Hepatocyte (in vitro differentiated cells): ENCODE data around the gene CPD. TPM values are rescaled to one million over a fixed set of nuclear protein-coding genes. Genes with fewer than 3 reads are reported as not detected.

Experiments
- DNase-seq: peaks from one replicate; pipeline ENCODE4 v3.0.0-alpha.2; 2016; ENCODE audit warnings: low spot score
- H2AFZ ChIP-seq: fragments of 200-600 bp; sonication (generic); 2 replicates; pipeline ENCODE4 v1.6.0; 2016; ENCODE audit warnings: antibody characterized with exemption, mild to moderate bottlenecking
- H3K27ac ChIP-seq: fragments of 200-600 bp; sonication (generic); 2 replicates; pipeline ENCODE4 v1.5.1; 2016; ENCODE audit warnings: mild to moderate bottlenecking
- H3K27me3 ChIP-seq: fragments of 200-600 bp; sonication (generic); 2 replicates; pipeline ENCODE4 v1.6.1; 2016
- H3K36me3 ChIP-seq: fragments of 200-600 bp; sonication (generic); replicated peaks from 2 replicates; pipeline ENCODE4 v1.5.1; 2016; ENCODE audit warnings: low read depth; ENCODE audit not compliant: insufficient read depth
- H3K4me1 ChIP-seq: fragments of 200-600 bp; sonication (generic); 2 replicates; pipeline ENCODE4 v1.5.1; 2016; ENCODE audit warnings: mild to moderate bottlenecking, moderate library complexity; ENCODE audit not compliant: insufficient read depth
- H3K4me2 ChIP-seq: fragments of 200-600 bp; sonication (generic); 2 replicates; pipeline ENCODE4 v1.6.0; 2016
- H3K4me3 ChIP-seq: fragments of 200-600 bp; sonication (generic); 2 replicates; pipeline ENCODE4 v1.5.1; 2016; ENCODE audit warnings: mild to moderate bottlenecking
- H3K79me2 ChIP-seq: fragments of 200-600 bp; sonication (generic); 2 replicates; pipeline ENCODE4 v1.6.0; 2017; ENCODE audit warnings: mild to moderate bottlenecking
- H3K9me2 ChIP-seq: fragments of 200-600 bp; sonication (generic); replicated peaks from 2 replicates; pipeline ENCODE4 v1.6.0; 2017; ENCODE audit warnings: mild to moderate bottlenecking; ENCODE audit not compliant: insufficient read depth
- H3K9me3 ChIP-seq: fragments of 200-600 bp; sonication (generic); 2 replicates; pipeline ENCODE4 v1.5.1; 2016; ENCODE audit warnings: low read depth, mild to moderate bottlenecking
- H4K20me1 ChIP-seq: fragments of 200-600 bp; sonication (generic); 2 replicates; pipeline ENCODE4 v1.6.0; 2016; ENCODE audit warnings: mild to moderate bottlenecking; ENCODE audit not compliant: insufficient read depth, poor library complexity, severe bottlenecking
- CTCF ChIP-seq: fragments of 200-600 bp; sonication (generic); IDR thresholded peaks from 2 replicates; pipeline ENCODE4 v1.5.1; 2016; ENCODE audit warnings: antibody characterized with exemption, mild to moderate bottlenecking; ENCODE audit not compliant: poor library complexity
- EZH2 ChIP-seq: fragments of 200-600 bp; sonication (generic); IDR thresholded peaks from 2 replicates; pipeline ENCODE4 v1.6.1; 2016; ENCODE audit warnings: antibody characterized with exemption, mild to moderate bottlenecking, borderline replicate concordance
- EZH2phosphoT487 ChIP-seq: fragments of 200-600 bp; sonication (generic); IDR thresholded peaks from one replicate; pipeline ENCODE4 v1.6.1; 2018; ENCODE audit warnings: antibody characterized with exemption, mild to moderate bottlenecking, low read depth, moderate library complexity; ENCODE audit not compliant: unreplicated experiment, severe bottlenecking
- WGBS: methylation state at CpG from one replicate; pipeline ENCODE4 v1.1.6; 2016; ENCODE audit warnings: low lambda C conversion rate; ENCODE audit errors: missing lambda C conversion rate; 5-methylcytosine and 5-hydroxymethylcytosine counted together
- polyA plus RNA-seq: library from polyadenylated mRNA; unstranded; fragments of >200 nt; fragmentation: Nextera tagmentation; extraction: Ambion mirVana; gene quantifications from 2 replicates; pipeline ENCODE4 v1.2.1, GENCODE V29; 2016
- total RNA-seq: library from RNA; depleted of rRNA; stranded (reverse); fragments of >200 nt; gene quantifications from 2 replicates; pipeline ENCODE4 v1.2.3, GENCODE V29; 2014

Gene CPD
- total and polyA plus RNA-seq, 2 experiments from 2014 or later, result 20.7 to 80.6 TPM

DNA sequence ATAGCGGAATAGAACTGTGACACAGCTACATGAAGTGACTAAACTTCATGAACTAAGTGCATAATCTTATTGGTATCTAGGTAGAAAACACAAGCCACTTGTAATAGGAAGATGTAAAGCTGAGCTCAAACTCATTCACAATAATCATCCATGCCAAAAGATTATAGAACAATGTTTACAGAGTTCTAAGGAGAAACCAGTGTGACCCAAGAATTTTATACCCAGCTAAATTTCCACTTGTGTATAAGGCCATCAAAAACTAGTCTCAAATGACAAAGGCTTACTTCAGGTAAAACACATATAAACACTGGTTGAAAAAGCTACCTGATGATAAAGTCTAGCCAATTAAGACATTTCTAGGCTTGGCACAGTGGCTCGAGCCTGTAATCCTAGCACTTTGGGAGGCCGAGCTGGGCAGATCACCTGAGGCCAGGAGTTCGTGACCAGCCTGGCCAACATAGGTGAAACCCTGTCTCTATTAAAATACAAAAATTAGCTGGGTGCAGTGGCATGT lies 16.9 kb upstream of the CPD start:
- Histone ChIP-seq H3K9me3 (no peaks in the 10 kb centered on the region), H4K20me1 (no peaks in the 10 kb centered on the region), H3K27me3 (no peaks in the 10 kb centered on the region), H3K4me1 (peaks cover 8% of the 10 kb centered on the region), H3K36me3 (no peaks in the 10 kb centered on the region), H3K4me3 (no peak overlapping the region), H3K79me2 (no peaks in the 10 kb centered on the region), H3K9me2 (no peaks in the 10 kb centered on the region), H2AFZ (no peak overlapping the region), H3K27ac (no peak overlapping the region), H3K4me2 (no peak overlapping the region)
- WGBS, result 98% methylated on average over 4 of the region's 4 CpGs
- no peak for DNase-seq
- no peak for TF ChIP-seq CTCF
- no peak for TF ChIP-seq EZH2
- no peak for TF ChIP-seq EZH2phosphoT487

GRCh38 chr17:30363715-30364202 lies 15.0 kb upstream of the CPD start:
- whole genome bisulfite sequencing, result 52% methylated on average over 1 of the region's 1 CpG
- no peaks in the 10 kb centered on the region for H3K27me3 ChIP-seq
- TF ChIP-seq EZH2, result no peak
- no peak for TF ChIP-seq EZH2phosphoT487
- no peak for TF ChIP-seq CTCF
- H3K9me2 ChIP-seq, result no peaks in the 10 kb centered on the region
- no peaks in the 10 kb centered on the region for H3K9me3 ChIP-seq
- H2AFZ ChIP-seq, result no peak overlapping the region
- H3K79me2 ChIP-seq, result no peaks in the 10 kb centered on the region
- no peak overlapping the region for H3K4me3 ChIP-seq
- no peak for DNase-seq
- no peak overlapping the region for H3K27ac ChIP-seq
- H4K20me1 ChIP-seq, result no peaks in the 10 kb centered on the region
- H3K4me1 ChIP-seq, result no peaks in the 10 kb centered on the region
- no peaks in the 10 kb centered on the region for H3K36me3 ChIP-seq
- no peak overlapping the region for H3K4me2 ChIP-seq

DNA sequence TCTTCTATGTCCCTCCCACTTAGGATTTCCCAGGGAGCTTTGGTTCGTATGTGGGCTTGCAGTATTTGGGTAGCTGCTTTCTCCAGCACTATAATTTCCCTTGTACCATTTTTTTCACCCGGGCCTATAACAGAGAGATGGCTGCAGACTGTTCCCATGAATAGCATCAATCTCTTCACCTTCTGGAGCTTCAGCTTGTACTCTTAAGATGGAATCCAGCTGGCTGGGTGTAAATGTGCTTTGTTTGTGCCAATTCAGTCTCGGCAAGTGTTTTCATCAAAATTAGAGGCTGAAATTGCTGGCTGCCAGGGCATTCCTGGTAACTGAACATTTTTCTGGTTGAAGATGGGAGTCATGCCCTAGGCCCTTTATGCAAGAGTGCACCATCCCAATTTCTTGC lies 12.2 kb upstream of the CPD start:
- Histone ChIP-seq H3K4me3 (no peak overlapping the region), H3K36me3 (no peaks in the 10 kb centered on the region), H3K79me2 (no peaks in the 10 kb centered on the region), H3K4me2 (no peak overlapping the region), H3K4me1 (peaks cover 5% of the 10 kb centered on the region), H3K9me3 (no peaks in the 10 kb centered on the region), H3K27me3 (no peaks in the 10 kb centered on the region), H3K9me2 (no peaks in the 10 kb centered on the region), H2AFZ (no peak overlapping the region), H4K20me1 (no peaks in the 10 kb centered on the region), H3K27ac (no peak overlapping the region)
- DNase-seq, result no peak
- no peak for TF ChIP-seq CTCF
- TF ChIP-seq EZH2phosphoT487, result no peak
- TF ChIP-seq EZH2, result no peak
- 87% methylated on average over 3 of the region's 3 CpGs for WGBS
